PFSK-1 (cell line): ENCODE results near the gene MAPKAPK2.

Experiments
- POLR2AphosphoS5 ChIP-seq: IDR thresholded peaks from 2 replicates; pipeline ENCODE4 v1.6.1; 2012; ENCODE audit warnings: low read depth, mild to moderate bottlenecking, control low read depth, low read length, moderate library complexity
- TAF1 ChIP-seq: IDR thresholded peaks from 2 replicates; pipeline ENCODE4 v1.6.1; 2012; ENCODE audit warnings: low read length, control low read depth, borderline replicate concordance; ENCODE audit not compliant: insufficient read depth
- TF ChIP-seq, protein P1 (sequence below), 2 experiments: IDR thresholded peaks; 2 replicates each; pipeline versions ENCODE4 v1.6.1 to v1.8.0; 2011 to 2012; ENCODE audit warnings: low read depth in 2 of 2, low read length in 2 of 2, control low read depth in 1 of 2, inconsistent platforms in 1 of 2, mild to moderate bottlenecking in 1 of 2, moderate library complexity in 1 of 2; ENCODE audit not compliant: insufficient read depth in 1 of 2

DNA sequence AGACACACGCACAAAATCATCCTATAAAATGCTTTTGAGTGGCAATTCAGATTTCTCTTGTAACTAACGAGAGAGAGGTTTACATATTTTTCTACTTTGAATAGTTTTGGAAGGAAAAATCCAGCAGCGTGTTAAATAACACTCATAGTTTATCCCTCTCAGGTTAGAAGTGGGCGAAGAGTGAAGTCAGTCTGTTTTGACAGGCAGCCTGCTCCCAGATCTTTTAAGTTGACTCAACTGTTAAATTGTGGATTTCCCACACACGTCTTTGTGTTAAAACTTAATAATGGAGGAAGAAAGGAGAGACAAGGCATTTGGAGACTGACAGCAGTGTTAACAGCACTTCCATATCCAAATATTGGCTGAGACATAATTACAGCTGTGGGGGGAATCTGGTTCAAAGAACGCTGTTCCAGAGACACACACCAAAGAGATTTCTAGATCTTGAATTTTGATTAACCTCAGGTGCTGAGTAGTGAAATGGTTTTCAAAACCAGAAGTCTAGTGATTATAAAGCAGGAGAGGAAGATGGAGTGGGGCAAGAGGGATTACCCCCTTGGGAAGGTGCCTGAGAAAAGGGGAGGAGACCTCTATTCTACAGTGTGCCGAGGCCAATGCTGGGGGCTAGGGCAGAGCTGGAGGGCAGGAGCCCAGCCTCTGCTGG lies 2.7 kb downstream of the MAPKAPK2 start:
- TF ChIP-seq, protein P1, sequence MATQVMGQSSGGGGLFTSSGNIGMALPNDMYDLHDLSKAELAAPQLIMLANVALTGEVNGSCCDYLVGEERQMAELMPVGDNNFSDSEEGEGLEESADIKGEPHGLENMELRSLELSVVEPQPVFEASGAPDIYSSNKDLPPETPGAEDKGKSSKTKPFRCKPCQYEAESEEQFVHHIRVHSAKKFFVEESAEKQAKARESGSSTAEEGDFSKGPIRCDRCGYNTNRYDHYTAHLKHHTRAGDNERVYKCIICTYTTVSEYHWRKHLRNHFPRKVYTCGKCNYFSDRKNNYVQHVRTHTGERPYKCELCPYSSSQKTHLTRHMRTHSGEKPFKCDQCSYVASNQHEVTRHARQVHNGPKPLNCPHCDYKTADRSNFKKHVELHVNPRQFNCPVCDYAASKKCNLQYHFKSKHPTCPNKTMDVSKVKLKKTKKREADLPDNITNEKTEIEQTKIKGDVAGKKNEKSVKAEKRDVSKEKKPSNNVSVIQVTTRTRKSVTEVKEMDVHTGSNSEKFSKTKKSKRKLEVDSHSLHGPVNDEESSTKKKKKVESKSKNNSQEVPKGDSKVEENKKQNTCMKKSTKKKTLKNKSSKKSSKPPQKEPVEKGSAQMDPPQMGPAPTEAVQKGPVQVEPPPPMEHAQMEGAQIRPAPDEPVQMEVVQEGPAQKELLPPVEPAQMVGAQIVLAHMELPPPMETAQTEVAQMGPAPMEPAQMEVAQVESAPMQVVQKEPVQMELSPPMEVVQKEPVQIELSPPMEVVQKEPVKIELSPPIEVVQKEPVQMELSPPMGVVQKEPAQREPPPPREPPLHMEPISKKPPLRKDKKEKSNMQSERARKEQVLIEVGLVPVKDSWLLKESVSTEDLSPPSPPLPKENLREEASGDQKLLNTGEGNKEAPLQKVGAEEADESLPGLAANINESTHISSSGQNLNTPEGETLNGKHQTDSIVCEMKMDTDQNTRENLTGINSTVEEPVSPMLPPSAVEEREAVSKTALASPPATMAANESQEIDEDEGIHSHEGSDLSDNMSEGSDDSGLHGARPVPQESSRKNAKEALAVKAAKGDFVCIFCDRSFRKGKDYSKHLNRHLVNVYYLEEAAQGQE (IDR thresholded peaks at IDR 0.05; ENCODE audit: insufficient read depth in 1 of 2, low read depth in 2 of 2, low read length in 2 of 2) = no peak
- TF ChIP-seq TAF1 (no peak), POLR2AphosphoS5 (no peak)
